Ovary (tissue), 3 donors: ENCODE measurements around the gene FAM151B.

Source experiments
- EP300 ChIP-seq: sonication (generic); formaldehyde crosslinking; IDR thresholded peaks from one replicate; pipeline ENCODE4 v1.6.1; 2017; ENCODE audit warnings: antibody characterized with exemption
- POLR2A ChIP-seq: fragments of 450-650 bp; IDR thresholded peaks from one replicate; pipeline ENCODE4 v1.6.1; 2017; ENCODE audit warnings: antibody characterized with exemption, mild to moderate bottlenecking, moderate library complexity
- TF ChIP-seq, protein P1 (sequence below), 3 donors: fragments of 450-650 bp in 2 of 3; fragments of 200-600 bp in 1 of 3; IDR thresholded peaks; one replicate each; pipeline versions ENCODE4 v1.5.1 to v1.8.0; 2016 to 2022; ENCODE audit warnings: antibody characterized with exemption in 3 of 3, mild to moderate bottlenecking in 1 of 3
- donor health status: DM: no; HTN: no; CAD: no.

DNA sequence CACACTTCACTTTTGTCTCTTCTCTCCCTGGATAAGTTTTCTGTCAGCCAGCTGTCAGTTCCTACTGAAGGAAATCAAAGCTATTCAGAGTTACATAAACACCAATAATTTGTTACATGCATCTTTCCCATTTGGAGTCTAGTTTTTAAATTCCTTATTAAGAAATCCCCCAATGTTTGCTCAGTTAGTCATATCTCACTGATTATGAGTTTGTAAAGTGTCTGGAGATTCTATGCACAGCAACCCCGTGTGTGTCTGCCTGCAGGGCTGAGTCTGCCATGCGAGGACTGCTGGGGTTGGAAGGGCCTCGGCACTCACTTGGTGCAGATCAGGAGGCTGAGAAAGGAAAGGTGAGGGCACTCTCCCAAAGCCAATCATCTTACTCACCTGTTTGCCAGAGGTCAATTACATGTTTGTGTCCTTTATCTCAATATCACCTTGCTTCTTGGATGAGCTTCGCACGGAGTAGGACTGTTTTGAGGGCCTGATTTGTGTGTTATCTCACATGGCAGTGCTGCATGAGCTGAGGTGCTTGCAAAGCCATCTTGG is 78.9 kb downstream of the FAM151B start:
- TF ChIP-seq, protein P1, sequence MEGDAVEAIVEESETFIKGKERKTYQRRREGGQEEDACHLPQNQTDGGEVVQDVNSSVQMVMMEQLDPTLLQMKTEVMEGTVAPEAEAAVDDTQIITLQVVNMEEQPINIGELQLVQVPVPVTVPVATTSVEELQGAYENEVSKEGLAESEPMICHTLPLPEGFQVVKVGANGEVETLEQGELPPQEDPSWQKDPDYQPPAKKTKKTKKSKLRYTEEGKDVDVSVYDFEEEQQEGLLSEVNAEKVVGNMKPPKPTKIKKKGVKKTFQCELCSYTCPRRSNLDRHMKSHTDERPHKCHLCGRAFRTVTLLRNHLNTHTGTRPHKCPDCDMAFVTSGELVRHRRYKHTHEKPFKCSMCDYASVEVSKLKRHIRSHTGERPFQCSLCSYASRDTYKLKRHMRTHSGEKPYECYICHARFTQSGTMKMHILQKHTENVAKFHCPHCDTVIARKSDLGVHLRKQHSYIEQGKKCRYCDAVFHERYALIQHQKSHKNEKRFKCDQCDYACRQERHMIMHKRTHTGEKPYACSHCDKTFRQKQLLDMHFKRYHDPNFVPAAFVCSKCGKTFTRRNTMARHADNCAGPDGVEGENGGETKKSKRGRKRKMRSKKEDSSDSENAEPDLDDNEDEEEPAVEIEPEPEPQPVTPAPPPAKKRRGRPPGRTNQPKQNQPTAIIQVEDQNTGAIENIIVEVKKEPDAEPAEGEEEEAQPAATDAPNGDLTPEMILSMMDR (IDR thresholded peaks at IDR 0.05), result no peak
- TF ChIP-seq POLR2A (no peak), EP300 (no peak)
